ENCODE data around the gene STEEP1.
"Not testable (repeated sequence)": the region's sequence is repeated elsewhere in the genome, so short reads cannot be mapped to it uniquely, and the experiment has no call there.

The STEEP1 gene

DNA sequence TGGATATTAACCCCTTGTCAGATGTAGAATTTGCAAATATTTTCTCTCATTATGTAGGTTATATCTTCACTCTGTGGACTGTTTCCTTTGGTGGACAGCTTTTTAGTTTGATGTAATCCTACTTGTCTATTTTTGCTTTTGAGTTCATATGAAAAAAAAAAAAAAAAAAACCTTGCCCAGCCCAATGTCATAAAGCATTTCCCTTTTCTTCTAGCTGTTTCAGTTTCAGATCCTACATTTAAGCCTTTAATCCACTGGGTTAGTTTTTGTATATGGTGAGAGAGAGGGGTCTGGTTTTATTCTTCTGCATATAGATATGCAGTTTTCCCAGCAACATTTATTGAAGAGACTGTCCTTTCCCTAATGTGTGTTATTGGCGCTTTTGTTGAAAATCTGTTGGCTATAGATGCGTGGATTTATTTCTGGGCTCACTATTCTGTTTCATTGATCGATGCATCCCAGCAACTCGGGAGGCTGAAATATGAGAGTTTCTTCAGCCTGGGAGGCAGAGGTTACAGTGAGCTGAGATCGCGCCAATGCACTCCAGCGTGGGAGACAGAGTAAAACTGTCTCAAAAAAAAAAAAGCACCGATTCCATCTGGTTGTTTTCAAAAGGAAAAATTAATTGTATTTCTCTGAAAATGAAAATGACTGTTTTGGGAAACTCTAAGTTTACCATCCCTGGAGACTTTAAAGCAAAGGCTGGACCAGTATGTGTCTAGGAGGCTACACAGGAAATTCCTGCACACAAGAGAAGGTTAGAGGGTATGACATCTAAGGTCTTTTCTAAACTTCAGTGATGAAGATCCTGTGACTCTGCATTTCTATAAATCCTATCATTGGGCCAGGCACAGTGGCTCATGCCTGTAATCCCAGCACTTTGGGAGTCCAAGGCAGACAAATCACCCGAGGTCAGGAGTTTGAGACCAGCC, 35.6 kb downstream of the STEEP1 start:
- DNase-seq (ENCODE audit: low read depth in 2 of 2) = no peak

- no peak for DNase-seq (ENCODE audit: low read depth in 2 of 2)
Measured at GRCh38 chrX:119523664-119524184, 41.5 kb downstream of the STEEP1 start.

GRCh38 chrX:119521246-119521645, 44.0 kb downstream of the STEEP1 start:
- no peak for DNase-seq (ENCODE audit: low read depth in 2 of 2)

- no peak for DNase-seq (ENCODE audit: low read depth in 2 of 2)
Measured at GRCh38 chrX:119518371-119518770, 46.8 kb downstream of the STEEP1 start.

DNA sequence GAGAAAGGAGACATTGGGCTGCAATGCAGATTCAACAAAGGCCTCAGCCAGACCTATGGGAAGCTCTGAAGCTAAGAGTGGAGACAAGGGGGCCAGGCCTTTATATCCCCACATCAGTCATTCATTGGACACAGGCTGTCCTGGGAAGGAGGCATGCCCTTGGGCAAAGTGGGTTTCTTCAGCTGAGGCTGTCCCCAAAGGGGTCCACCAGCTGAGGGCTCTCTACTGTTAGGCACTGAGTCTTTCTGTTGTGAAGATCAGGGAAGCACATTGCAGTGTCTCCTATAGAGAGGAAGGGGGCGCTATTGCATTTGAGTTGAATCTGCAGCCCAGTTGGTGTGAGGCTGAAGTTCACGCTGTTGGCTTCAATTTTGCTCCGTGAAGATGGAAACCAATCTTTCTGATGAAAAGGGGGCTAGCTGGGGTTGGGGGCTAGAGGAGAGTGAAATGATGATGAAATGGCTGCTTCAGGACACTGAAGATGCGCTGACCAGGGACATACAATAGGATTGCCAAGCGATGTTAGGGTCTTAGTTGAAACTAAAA, 49.0 kb downstream of the STEEP1 start:
- DNase-seq (ENCODE audit: low read depth in 2 of 2) = peak; percentile 34 to 36

DNA sequence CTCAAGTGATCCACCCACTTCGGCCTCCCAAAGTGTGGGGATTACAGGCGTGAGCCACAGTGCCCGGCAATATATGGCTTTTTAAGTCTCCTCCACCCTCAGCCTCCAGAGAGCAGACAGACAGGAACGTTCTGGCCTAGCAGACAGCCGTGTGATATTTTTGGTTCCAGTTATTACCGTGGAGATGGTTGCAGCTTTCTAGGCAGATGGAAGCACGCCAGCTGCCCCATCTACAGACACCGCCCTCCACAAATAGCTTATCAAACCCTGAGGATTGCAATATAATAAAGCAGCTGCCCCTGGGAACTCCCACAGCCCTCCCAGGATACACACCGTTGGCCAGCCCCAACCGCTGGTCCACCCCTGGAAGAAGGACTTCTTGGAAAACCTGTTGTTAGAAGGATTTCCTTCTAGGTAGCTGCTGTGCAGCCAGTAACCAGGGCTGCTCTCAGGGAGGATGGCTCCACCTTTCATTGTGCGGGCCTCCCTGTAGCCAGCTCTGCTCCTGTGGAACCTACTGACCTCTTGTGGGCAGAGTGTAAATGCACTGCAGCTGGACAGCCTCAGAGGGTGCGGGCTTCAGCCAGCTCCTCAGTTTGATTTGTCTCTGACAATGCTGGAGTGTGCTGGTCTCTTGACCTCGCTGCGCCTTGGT, 52.9 kb downstream of the STEEP1 start:
- DNase-seq (ENCODE audit: low read depth in 2 of 2) = peak; percentile 32 to 34

GRCh38 chrX:119507206-119507605, 58.0 kb downstream of the STEEP1 start:
- no peak for DNase-seq (ENCODE audit: low read depth in 2 of 2)

- DNase-seq (ENCODE audit: low read depth in 2 of 2) = no peak
Measured at GRCh38 chrX:119505945-119506344, 59.3 kb downstream of the STEEP1 start.

GRCh38 chrX:119505145-119505544, 60.1 kb downstream of the STEEP1 start:
- DNase-seq (ENCODE audit: low read depth in 2 of 2) = not testable (repeated sequence)

DNA sequence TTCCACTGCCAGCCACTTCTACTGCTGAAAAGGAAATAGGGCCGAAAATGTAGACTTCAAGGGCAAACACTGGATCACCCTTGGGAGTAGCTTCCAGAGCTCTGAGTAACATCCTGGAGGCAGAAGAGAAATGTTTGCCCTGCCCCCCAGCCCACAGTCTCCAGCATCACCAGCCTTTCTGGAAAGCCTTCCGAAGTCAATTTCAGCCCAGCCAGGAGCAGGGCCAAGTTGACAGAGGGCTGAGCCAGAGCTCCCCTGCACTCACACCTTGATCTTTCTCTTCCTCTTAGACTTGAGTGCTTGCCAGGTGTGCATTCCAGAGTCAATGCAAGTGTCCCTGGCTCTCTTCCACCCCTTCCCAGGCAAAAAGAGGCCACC, 61.7 kb downstream of the STEEP1 start:
- DNase-seq (ENCODE audit: low read depth in 2 of 2) = peak; percentile 78 to 79

DNA sequence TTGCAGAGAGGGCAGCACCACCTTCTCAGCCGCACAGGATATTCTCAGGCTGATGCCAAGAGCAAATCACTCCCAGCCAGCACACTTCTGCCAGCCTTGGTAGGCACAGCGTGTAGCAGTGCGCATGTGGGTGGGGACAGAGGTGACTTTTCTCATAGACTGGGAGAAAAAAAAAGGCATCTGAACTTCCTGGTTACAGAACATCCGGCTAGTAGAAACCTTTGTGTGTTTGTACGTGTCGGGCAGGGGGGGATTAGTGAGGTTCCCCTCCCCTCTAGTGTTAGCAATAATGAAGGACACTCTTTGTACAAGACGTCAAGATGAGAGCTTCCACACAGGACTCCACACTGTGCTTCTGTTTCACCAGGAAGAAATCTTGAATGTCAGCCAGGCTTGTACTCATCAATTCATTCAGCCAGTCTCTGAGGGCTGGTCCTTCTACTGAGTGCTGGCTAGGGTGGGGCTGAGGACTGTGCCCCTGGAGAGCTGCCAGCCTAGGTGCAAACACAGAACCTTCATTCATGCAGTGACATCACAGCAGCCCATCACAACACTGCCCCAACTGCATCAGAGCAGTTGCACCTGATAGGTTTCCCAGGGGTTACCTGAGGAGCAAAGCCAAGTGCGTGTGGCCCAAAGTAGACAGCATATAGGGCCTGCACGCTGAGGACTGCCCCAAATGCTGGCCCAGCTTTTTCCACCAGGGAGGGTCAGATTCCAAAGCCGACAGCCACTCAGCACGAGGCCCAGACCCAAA, 62.3 kb downstream of the STEEP1 start:
- DNase-seq (ENCODE audit: low read depth in 2 of 2) = peak; percentile 8 to 12

- no peak for DNase-seq (ENCODE audit: low read depth in 2 of 2)
Measured at GRCh38 chrX:119501511-119502148, 63.6 kb downstream of the STEEP1 start.

DNA sequence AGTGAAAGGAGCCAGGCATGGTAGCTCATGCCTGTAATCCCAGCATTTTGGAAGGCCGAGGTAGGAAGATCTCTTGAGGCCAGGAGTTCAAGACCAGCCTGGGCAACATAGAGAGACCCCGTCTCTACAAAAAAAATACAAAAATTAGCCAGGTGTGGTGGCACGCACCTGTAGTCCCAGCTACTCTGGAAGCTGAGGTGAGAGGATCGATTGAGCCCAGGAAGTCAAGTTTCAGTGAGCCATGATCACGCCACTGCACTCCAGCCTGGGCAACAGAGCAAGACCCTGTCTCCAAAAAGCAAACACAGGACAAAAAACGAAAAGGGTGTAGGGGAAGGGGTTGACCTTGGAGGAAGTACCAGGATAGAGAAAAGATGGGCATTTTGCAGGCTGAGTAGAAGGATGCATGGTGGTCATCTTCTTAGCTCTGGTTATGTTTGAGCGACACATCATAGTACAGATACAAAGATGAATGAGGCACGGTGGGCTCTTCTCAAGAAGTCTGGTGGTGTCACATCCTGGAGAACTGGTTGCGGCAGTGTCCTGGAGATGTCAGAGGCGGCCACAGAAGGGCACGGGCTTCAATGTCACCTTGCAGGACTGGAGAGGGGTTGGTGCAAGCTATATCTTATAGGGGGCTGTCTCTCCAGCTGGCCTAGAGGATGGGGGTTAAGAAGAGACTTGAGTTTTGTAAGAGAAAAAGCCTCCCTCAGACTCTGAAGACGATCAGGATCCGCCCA, 65.0 kb downstream of the STEEP1 start:
- DNase-seq (ENCODE audit: low read depth in 2 of 2) = no peak

- no peak for DNase-seq (ENCODE audit: low read depth in 2 of 2)
Measured at GRCh38 chrX:119497185-119497584, 68.0 kb downstream of the STEEP1 start.

- no peak for DNase-seq (ENCODE audit: low read depth in 2 of 2)
Measured at GRCh38 chrX:119495734-119496726, 69.2 kb downstream of the STEEP1 start.

GRCh38 chrX:119493851-119494495, 71.2 kb downstream of the STEEP1 start:
- not testable (repeated sequence) for DNase-seq (ENCODE audit: low read depth in 2 of 2)

GRCh38 chrX:119492463-119492862, 72.7 kb downstream of the STEEP1 start:
- no peak for DNase-seq (ENCODE audit: low read depth in 2 of 2)

DNA sequence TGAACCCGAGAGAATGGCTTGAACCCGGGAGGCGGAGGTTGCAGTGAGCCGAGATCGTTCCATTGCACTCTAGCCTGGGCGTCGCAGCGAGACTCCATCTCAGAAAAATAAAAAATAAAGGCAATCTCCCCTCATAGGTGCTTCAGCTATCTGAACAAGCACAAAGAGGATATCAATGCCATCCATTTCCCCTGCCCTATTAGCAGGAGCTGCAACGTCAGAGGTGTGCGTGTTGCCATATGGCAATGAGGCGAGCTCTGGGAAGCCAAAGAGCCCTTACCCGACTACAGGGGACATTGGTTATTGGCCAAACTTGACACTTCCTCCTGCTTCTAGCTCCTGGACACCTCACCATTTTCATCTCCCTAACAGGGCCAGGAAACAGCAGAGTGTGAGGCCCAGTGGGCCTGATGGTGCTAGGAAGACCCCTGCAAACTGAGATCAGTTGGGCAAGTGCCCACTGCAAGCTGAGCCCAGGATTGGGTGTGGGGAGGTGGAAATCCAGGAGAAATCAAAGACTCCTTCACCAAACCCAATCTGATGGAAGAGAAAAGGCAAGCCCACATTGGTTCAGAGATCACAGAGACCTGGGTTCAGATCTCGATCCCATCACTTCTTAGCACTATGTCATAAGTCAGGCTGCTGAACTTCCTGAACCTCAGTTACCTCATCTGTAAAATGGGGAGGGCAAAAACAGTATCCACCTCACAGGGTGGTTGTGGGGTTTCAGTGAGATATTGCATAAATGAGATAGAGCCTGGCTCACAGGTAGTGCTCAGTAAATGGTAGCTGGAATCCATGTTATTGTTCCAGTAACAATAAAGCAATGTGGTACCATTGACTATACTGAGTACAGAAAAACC, 75.8 kb downstream of the STEEP1 start:
- DNase-seq (ENCODE audit: low read depth in 2 of 2) = no peak

Measured in fibroblast of skin of left quadriceps (primary cell).